ENCODE results near the gene TEN1. TPM values are rescaled to one million over a fixed set of nuclear protein-coding genes. Genes with fewer than 3 reads are reported as not detected.

The TEN1 gene
- total and polyA plus RNA-seq, 2 of the 13 experiments (the other 11 are each of a cell fraction or from before 2014, with no cell fraction given) = 18.0 to 21.3 TPM

DNA sequence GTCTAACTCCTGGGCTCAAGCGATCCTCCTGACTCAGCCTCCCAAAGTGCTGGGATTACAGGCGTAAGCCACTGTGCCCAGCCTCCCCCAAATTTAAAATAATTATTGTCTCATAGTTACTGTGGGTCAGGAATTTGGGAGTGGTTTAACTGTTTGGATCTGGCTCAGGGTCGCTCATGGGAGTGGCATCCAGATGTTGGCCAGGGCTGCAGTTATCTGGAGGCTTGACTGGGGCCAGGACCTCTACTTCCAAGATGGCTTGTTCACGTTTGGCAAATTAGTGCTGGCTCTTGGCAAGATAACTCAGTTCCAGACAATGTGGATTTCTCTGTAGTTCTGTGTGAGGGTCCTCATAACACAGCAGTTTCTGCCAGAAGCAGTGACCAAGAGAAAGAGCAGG lies 8.0 kb downstream of the TEN1 start:
- Histone ChIP-seq H3K27me3 (ENCODE audit: control insufficient read depth in 1 of 2, insufficient read depth in 2 of 2, low read length in 2 of 2) (no peaks in the 10 kb centered on the region), H3K36me3 (replicated peaks in 1 of 2; ENCODE audit: control insufficient read depth in 1 of 2, insufficient read depth in 2 of 2, low read length in 2 of 2) (peaks cover 6 to 16% of the 10 kb centered on the region in 2 experiments), H3K4me2 (ENCODE audit: low read depth, low read length) (no peak overlapping the region), H4K20me1 (ENCODE audit: insufficient read depth, low read length) (no peaks in the 10 kb centered on the region), H3K9ac (ENCODE audit: insufficient read depth, low read depth, low read length) (no peak overlapping the region), H3K4me3 (replicated peaks in 1 of 3; ENCODE audit: insufficient read depth in 1 of 3, low read depth in 2 of 3, low read length in 3 of 3) (no peak overlapping the region), H3K27ac (ENCODE audit: extremely low read length, insufficient read depth, low read length) (no peak overlapping the region), H3K79me2 (ENCODE audit: insufficient read depth, low read length) (no peaks in the 10 kb centered on the region), H3K4me1 (ENCODE audit: insufficient read depth, low read length) (peaks cover 40% of the 10 kb centered on the region), H2AFZ (ENCODE audit: low read length) (no peak overlapping the region), H3K9me3 (ENCODE audit: low read length) (no peaks in the 10 kb centered on the region)
- intact Hi-C loops (cut with micrococcal nuclease; ENCODE audit: unreplicated experiment) = no loop called here
- DNase-seq (ENCODE audit: low spot score) (no peak), FAIRE-seq (no peak), ATAC-seq (no peak)
- TF ChIP-seq ZNF558 (CRISPR knock-in tag; IDR thresholded peaks at IDR 0.05; ENCODE audit: borderline replicate concordance) (no peak), ZNF264 (CRISPR knock-in tag; IDR thresholded peaks at IDR 0.05) (no peak), ZNF335 (CRISPR knock-in tag; IDR thresholded peaks at IDR 0.05) (no peak), PRMT3 (CRISPR knock-in tag; IDR thresholded peaks at IDR 0.05; ENCODE audit: borderline replicate concordance, low read depth) (no peak), MTA3 (CRISPR knock-in tag; IDR thresholded peaks at IDR 0.05) (no peak)
- TF ChIP-seq, protein P1, sequence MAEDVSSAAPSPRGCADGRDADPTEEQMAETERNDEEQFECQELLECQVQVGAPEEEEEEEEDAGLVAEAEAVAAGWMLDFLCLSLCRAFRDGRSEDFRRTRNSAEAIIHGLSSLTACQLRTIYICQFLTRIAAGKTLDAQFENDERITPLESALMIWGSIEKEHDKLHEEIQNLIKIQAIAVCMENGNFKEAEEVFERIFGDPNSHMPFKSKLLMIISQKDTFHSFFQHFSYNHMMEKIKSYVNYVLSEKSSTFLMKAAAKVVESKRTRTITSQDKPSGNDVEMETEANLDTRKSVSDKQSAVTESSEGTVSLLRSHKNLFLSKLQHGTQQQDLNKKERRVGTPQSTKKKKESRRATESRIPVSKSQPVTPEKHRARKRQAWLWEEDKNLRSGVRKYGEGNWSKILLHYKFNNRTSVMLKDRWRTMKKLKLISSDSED (CRISPR knock-in tag; IDR thresholded peaks at IDR 0.05) = no peak
- TF ChIP-seq, protein P2, sequence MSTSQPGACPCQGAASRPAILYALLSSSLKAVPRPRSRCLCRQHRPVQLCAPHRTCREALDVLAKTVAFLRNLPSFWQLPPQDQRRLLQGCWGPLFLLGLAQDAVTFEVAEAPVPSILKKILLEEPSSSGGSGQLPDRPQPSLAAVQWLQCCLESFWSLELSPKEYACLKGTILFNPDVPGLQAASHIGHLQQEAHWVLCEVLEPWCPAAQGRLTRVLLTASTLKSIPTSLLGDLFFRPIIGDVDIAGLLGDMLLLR (CRISPR knock-in tag; IDR thresholded peaks at IDR 0.05) = no peak
- CTCF ChIA-PET (ENCODE audit: low intra/inter-chr PET ratio, low total read pairs) = no interaction called here
- in situ Hi-C loops (cut with HindIII; ENCODE audit: extremely low pct_ligation_motif_present, low pct_unique_long_range_greater_than_20kb) = no loop called here
- POLR2A ChIA-PET = interaction anchor here (1.2 kb wide), 1 partner anchor 9 kb away, joined by 3 read pairs; the partner anchor contains the start of genes ACOX1 and TEN1
- no TSS peak for BruUV-seq (replicated peaks)
- WGBS (ENCODE audit: low lambda C conversion rate) = 97% methylated on average over 4 of the region's 4 CpGs

DNA sequence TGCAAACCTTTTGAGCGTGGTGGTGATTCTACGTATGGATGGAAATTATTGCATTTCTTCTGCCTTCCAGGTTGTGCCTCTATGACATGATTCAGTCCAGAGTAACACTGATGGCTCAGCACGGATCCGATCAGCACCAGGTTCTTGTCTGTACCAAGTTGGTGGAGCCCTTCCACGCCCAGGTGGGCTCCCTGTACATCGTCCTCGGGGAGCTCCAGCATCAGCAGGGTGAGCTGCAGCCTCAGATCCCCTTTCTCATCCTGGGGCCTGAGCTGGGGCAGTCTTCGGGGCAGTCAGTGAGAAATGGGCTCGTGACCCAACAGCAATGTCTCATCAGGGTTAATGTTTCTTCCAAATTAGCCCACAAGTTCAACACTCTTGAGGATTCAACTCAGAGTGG lies 12.4 kb downstream of the TEN1 start:
- H3K79me2 ChIP-seq (ENCODE audit: insufficient read depth, low read length) = no peaks in the 10 kb centered on the region
- ChIA-PET CTCF (ENCODE audit: low intra/inter-chr PET ratio, low total read pairs) (no interaction called here), POLR2A (no interaction called here)
- H3K27me3 ChIP-seq (ENCODE audit: control insufficient read depth in 1 of 2, insufficient read depth in 2 of 2, low read length in 2 of 2) = no peaks in the 10 kb centered on the region
- ATAC-seq (no peak), DNase-seq (ENCODE audit: low spot score) (no peak), FAIRE-seq (no peak)
- no peak overlapping the region for H3K4me3 ChIP-seq (replicated peaks in 1 of 3; ENCODE audit: insufficient read depth in 1 of 3, low read depth in 2 of 3, low read length in 3 of 3)
- no peak overlapping the region for H3K4me2 ChIP-seq (ENCODE audit: low read depth, low read length)
- no peaks in the 10 kb centered on the region for H4K20me1 ChIP-seq (ENCODE audit: insufficient read depth, low read length)
- peaks cover 44% of the 10 kb centered on the region for H3K4me1 ChIP-seq (ENCODE audit: insufficient read depth, low read length)
- no peak overlapping the region for H2AFZ ChIP-seq (ENCODE audit: low read length)
- WGBS (ENCODE audit: low lambda C conversion rate) = 100% methylated on average over 9 of the region's 9 CpGs
- intact Hi-C loops (cut with micrococcal nuclease; ENCODE audit: unreplicated experiment) (no loop called here), in situ Hi-C loops (cut with HindIII; ENCODE audit: extremely low pct_ligation_motif_present, low pct_unique_long_range_greater_than_20kb) (no loop called here)
- no peak overlapping the region for H3K27ac ChIP-seq (ENCODE audit: extremely low read length, insufficient read depth, low read length)
- no TSS peak for BruUV-seq (replicated peaks)
- no peaks in the 10 kb centered on the region for H3K9me3 ChIP-seq (ENCODE audit: low read length)
- H3K9ac ChIP-seq (ENCODE audit: insufficient read depth, low read depth, low read length) = no peak overlapping the region
- peaks cover 5 to 16% of the 10 kb centered on the region in 2 experiments for H3K36me3 ChIP-seq (replicated peaks in 1 of 2; ENCODE audit: control insufficient read depth in 1 of 2, insufficient read depth in 2 of 2, low read length in 2 of 2)
- TF ChIP-seq NR2F6 (IDR thresholded peaks at IDR 0.05) (no peak), NR2F6 (CRISPR knock-in tag; IDR thresholded peaks at IDR 0.05) (no peak), FLYWCH1 (CRISPR knock-in tag; IDR thresholded peaks at IDR 0.05) (no peak), ZNF562 (CRISPR knock-in tag; IDR thresholded peaks at IDR 0.05; ENCODE audit: borderline replicate concordance) (no peak), ZNF263 (CRISPR knock-in tag; IDR thresholded peaks at IDR 0.05) (no peak), ZSCAN30 (CRISPR knock-in tag; IDR thresholded peaks at IDR 0.05) (no peak)
- TF ChIP-seq, protein P3, sequence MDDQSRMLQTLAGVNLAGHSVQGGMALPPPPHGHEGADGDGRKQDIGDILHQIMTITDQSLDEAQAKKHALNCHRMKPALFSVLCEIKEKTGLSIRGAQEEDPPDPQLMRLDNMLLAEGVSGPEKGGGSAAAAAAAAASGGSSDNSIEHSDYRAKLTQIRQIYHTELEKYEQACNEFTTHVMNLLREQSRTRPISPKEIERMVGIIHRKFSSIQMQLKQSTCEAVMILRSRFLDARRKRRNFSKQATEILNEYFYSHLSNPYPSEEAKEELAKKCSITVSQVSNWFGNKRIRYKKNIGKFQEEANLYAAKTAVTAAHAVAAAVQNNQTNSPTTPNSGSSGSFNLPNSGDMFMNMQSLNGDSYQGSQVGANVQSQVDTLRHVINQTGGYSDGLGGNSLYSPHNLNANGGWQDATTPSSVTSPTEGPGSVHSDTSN (CRISPR knock-in tag; IDR thresholded peaks at IDR 0.05; ENCODE audit: borderline replicate concordance) = no peak
- TF ChIP-seq, protein P4, sequence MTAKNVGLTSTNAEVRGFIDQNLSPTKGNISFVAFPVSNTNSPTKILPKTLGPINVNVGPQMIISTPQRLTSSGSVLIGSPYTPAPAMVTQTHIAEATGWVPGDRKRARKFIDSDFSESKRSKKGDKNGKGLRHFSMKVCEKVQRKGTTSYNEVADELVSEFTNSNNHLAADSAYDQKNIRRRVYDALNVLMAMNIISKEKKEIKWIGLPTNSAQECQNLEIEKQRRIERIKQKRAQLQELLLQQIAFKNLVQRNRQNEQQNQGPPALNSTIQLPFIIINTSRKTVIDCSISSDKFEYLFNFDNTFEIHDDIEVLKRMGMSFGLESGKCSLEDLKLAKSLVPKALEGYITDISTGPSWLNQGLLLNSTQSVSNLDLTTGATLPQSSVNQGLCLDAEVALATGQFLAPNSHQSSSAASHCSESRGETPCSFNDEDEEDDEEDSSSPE (CRISPR knock-in tag; IDR thresholded peaks at IDR 0.05) = no peak

All from HepG2 (cell line).